GM08714 (cell line): ENCODE measurements around the gene RCOR1.
"Not testable (repeated sequence)": the region's sequence is repeated elsewhere in the genome, so short reads cannot be mapped to it uniquely, and the experiment has no call there.

Experiments used
- H3K4me3 ChIP-seq: fragments of 200-500 bp; sonication (Bioruptor generic); 2 replicates; pipeline ENCODE4 v1.5.1; 2014; ENCODE audit warnings: mild to moderate bottlenecking, low read length, inconsistent platforms
- ZNF274 ChIP-seq: IDR thresholded peaks from 2 replicates; pipeline ENCODE4 v1.6.1; 2012; ENCODE audit warnings: mild to moderate bottlenecking, low read depth, low read length

Gene RCOR1

DNA sequence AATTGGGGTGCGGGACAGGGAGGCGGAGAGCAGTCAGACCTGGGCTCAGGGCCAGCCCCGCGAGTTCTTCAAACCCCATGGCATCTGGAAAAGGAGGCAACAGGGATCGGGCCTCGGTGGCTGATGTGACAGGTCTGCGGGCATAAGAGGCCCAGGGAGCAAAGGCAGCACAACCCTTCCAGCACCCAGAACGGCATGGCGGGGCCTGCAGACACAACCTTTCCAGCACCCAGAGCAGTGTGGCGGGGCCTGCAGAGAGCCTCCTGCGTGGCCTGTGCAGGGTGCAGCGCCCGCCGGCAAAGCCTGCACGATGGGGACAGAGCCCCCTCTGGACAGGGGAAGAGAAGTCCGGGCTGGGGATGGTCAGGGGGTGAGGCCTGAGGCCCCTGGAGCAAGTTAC, 158.6 kb downstream of the RCOR1 start:
- TF ChIP-seq ZNF274, result no peak
- H3K4me3 ChIP-seq, result no peak overlapping the region

DNA sequence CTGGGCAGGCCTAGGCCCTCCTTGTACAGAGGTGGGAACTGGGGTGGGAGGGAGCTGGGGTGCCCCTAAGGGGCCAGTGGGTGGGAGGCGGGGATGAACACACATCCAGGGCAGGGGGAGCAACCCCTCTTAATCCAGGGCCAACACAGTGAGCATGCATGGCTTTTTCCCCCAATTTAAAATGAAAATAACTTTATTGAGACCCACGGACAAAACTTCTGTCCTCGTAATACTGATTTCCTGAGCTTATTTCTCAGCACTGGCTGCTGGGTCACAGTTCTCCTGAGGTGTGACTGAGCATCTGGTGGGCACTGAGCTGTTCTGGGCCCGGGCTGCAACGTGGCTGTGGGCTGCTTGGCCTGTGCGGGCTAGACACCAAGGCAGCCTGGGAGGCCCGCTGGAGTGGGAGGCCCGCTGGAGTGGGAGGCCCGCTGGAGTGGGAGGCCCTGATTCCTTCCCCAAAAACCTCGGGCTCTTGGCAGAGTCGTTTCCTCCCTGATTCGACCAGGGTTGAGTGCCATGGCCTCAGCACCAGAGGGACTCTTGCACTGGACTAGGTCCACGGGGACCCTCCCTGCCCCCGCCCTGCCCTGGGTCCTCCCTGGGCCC, 159.9 kb downstream of the RCOR1 start:
- no peak overlapping the region for H3K4me3 ChIP-seq
- no peak for TF ChIP-seq ZNF274

DNA sequence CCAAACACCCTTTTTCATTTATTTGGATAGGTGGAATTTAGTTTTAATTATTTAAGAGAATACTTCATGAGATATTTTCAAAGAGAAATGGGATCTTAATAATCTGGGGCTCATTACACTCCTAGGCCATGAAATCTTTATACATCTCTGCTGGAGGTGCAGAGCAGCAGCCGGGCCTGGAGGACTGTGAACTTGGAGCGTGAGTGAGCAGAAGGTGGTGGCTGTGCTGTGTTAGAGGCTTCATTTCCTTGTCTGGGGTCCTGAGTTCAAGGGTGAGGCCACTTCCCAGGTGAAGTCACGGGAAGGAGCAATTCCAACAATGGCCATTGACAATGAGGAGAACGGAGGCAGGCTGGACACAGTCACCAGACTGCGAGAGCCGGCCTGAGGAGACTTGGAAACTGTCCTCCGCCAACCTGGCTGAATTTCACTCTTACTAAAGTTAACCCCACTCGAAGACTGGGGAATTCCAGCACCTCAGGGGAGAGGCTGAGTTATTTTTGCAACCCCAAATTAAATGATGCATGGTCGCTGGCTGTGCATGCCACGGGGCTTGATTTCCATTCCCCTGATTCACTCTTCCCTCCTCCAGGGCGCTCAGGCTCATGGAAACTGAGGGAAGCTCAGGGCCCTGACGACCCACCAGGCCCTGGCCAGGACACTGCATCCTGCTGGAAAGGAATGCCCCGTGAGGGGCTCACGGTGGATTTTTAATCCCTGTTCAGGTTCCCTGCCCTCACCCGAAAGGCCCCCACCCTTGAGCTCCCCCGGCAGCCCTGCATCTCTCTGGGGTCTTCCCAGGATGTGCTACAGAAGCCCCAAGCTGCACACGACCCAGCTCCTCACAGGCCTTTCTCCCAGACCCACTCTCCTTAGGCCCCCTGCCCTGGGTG, 162.2 kb downstream of the RCOR1 start:
- no peak for TF ChIP-seq ZNF274
- no peak overlapping the region for H3K4me3 ChIP-seq

DNA sequence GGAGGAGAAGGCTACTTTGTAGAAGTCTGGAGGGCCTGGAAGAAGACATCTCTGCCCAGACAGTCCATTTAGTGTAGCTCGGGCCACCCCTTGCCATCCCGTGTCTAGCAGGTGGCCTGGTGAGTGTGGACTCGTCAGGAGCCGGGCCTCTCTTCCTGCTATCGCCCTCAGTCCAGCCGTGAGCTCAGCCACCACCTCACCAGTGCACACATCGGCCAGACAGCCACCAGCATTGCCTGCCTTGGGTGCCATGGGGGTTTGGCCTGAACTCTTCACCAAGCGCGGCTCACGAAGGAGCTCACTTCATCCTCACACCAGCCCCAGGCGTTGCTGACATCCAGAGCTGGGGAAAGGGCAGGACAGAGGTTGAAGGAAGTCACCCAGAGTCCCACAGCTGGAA, 165.2 kb downstream of the RCOR1 start:
- H3K4me3 ChIP-seq, result no peak overlapping the region
- TF ChIP-seq ZNF274, result no peak

DNA sequence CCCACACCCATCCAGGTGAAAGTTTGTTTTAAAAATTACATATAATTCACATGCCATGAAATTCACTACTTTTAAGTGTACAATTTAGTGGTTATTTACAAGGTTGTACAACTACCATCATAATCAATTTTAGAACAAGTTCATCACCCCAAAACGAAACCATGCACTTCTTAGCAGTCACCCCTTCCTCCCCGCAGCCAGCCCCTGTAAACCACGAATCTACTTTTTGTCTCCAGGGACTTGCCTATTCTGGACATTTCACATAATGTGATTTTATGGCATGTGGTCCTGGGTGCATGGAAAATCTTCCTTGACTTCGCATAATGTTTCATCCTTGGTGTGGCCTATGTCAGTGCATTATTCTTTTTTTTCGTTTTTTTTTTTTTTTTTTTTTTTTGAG, 165.6 kb downstream of the RCOR1 start:
- H3K4me3 ChIP-seq, result no peak overlapping the region
- TF ChIP-seq ZNF274, result no peak

DNA sequence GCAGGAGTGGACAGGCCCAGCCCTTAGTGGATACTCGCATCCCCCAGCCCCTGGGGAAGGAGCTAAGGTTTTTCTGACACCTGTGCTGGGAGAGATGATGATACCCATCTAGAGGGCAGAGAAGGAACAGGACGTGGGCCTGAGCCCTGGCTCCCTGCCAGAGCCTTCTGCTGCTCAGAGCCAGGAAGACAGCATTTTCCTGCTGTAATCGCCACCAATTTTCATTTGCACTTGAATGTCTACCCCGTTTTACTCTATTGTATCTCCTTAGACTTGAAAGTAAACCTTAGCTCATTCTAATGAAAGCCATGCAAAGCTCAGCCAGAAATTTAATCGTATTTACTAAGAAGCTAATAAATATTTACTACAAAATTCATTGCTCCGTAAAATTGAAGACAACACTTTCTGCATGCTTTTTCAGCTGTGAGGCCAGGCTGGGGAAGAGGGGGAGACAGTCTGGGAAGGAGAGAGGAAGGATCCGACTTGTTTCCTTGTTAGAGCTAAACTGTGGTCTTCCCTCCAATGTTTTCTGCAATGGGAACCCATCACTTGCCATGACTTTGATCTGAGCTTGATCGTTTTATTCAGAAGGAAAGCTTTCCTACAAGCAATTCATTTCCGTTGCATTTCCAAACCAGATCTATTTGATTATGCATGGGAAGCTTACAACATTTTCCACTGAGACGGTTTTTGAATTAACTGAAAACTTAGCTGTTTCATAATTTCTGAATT, 167.2 kb downstream of the RCOR1 start:
- H3K4me3 ChIP-seq, result no peak overlapping the region
- TF ChIP-seq ZNF274, result no peak

DNA sequence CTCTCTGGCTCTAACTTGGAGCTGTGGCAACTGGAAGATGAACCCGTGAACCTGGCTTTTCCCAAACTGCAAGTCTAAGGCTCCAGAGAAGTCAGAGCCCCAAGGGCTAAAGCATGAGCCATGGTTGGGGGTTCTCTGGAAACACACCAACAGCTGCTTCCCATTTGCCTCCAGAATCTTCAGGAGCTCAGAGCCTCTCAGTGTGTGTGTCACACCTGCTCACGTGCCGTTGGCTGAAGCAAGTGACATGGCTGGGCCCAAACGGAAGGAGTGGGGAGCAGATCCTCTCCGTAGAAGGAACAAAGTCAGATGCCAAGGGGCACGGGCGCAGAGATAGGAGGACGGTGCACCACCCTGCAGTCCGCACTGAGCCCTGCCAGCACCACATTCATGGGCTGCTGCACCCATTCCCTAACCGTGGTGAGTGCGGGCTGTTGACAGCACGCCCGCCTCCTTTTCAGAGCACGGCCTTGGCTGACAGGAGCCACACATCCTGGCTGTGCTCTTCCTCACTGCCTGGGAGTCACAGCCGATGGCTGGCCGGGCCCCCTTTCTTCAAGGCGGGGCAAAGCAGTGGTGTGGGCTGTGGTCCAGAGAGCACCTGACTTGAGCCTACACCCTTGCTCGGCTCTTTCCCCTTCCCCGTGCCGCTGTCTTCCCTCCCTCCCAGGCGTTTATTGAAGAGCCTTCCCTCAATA, 168.2 kb downstream of the RCOR1 start:
- no peak overlapping the region for H3K4me3 ChIP-seq
- no peak for TF ChIP-seq ZNF274

DNA sequence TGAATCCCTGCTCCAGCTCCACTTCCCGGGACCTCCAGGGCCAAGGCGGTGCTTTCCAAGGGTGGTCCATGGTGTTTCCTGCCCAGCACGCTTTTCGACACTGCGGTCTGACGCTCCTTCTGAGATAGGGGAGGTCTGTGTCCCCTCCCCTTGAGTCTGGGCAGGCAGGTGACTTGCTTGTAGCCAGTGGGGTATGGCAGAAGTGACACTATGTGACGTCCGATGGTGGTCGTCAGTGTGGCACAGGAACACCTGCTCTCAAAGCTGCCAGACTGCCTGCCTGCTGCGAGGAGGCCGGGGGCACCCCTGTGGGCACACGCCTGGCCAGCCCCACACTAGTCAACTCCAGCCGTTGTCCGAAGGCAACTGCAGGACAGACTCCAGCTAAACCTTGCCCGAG, 168.8 kb downstream of the RCOR1 start:
- H3K4me3 ChIP-seq, result no peak overlapping the region
- TF ChIP-seq ZNF274, result no peak

DNA sequence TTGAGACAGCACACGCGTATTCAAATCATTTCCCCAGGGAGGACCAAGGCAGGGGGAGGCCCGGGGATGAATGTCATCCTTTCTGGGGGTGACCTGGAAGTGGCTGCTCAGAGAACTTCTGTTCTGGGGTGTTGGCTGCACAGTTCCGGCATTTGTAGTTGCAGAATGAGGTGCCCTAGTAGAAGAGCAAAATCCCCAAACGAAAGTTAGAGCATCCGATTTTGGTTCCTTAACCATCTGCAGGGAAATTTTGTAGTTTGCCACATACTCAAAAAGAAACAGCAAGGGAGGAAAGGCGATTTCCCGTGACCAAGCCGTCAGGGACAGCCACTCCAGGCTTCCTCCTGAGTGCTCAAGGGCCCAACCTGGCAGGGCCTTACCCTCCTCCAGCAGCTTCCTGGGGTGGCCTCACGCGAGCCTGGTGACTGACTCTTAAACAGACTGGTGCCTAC, 171.8 kb downstream of the RCOR1 start:
- no peak overlapping the region for H3K4me3 ChIP-seq
- TF ChIP-seq ZNF274, result no peak

DNA sequence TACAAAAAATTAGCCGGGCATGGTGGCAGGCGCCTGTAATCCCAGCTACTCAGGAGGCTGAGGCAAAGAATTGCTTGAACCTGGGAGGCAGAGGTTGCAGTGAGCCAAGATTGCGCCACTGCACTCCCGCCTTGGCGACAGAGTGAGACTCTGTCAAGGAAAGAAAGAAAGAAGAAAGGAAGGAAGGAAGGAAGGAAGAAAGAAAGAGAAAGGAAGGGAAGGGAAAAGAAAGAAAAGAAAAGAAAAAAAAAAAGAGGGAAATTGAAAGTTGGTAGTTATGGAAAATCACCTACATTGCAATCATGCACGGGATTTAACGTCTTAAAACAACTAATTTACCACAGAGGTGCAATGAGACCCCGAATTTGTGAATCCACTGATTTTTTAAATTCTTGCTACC, 173.3 kb downstream of the RCOR1 start:
- not testable (repeated sequence) for H3K4me3 ChIP-seq

DNA sequence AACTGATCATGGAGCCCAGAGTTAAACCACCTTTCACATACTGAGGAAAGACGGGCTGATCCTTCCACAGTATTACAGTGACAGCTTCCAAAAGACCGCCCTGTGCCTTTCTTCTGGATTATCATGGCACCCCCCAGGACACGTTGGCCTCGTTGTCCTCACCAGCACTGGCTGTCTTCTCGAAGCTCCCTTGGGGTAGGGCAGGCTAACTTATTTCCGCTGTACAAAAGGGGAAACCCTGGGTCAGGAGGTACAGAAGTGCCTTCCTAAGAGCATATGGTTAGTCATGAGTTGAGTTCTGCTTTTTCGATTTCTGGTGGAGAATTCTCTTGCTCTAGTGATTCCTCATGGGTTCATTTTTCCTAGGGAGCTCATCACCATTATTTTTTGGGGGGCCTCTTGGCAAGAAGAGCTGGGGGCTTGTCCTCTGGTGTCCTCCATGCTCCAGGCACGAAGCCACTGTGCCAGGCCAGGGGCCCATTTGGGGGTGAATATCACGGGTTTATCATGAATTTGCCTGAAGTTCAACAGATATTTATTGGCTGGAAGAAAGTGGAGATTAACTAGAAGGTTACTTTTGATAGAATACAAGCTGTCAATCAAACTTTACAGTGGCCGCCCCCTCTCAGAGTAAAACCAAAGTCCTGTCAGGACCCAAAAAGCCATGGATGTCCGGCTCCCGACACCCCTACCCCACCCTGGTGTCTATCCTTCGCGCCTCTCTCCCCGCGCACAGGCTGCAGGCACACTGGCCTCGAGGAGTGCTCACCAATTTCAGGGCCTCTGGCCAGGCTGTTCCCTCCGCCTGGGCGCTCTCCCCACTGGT, 176.0 kb downstream of the RCOR1 start:
- no peak overlapping the region for H3K4me3 ChIP-seq
- TF ChIP-seq ZNF274, result no peak

DNA sequence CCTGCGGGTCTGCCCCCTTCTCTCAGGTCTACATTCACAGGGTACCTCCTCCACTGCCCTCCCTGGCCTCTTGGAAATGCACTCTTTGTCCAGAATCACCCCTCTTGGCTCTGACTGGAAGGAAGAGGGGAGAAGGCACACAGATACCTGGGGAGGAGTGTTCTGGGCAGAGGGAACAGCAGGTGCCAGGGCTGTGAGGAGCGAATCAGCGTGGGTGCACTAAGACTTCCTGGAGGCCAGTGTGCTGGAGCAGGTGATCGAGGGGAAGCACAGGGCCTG, 176.5 kb downstream of the RCOR1 start:
- no peak for TF ChIP-seq ZNF274
- H3K4me3 ChIP-seq, result no peak overlapping the region

DNA sequence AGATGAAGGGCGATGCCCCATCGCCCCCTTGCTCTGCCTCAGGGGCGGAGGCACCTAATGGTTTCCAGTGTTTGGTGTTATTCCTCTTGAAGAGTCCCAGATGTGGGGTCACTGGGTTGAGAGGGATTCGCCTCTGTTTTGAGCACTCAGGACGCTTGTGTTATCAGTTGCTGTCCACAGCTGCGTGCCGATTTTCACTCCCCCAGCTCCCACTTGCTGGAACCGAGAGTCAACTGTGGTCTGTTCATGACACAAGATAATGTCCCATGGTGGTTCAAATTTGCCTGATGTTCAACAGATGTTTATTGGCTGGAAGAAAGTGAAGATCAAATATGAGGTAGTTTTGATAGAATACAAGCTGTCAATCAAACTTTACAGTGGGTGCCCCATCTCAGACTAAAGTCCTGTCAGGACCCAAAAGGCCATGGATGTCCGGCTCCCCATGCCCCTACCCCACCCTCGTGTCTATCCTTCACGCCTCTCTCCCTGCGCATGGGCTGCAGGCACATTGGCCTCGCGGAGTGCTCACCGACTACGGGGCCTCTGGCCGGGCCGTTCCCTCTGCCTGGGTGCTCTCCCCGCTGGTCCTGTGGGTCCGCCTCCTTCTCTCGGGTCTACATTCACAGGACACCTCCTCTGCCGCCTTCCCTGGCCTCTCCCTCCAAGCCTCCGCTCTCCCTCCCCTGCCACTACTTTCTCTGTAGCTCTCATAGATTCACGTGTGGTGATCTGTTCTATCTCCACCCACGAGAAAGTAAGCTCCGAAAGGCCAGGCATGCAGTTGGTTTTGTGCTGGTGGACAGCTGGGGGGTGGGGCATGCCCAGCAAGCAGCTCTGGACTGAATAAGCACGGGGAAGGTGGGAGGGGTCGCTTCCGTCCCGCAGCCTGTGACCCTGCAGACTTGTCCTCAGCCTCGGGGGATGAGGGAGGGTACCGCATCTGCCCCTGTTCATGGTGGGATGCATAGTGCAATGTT, 178.0 kb downstream of the RCOR1 start:
- no peak overlapping the region for H3K4me3 ChIP-seq
- TF ChIP-seq ZNF274, result no peak

DNA sequence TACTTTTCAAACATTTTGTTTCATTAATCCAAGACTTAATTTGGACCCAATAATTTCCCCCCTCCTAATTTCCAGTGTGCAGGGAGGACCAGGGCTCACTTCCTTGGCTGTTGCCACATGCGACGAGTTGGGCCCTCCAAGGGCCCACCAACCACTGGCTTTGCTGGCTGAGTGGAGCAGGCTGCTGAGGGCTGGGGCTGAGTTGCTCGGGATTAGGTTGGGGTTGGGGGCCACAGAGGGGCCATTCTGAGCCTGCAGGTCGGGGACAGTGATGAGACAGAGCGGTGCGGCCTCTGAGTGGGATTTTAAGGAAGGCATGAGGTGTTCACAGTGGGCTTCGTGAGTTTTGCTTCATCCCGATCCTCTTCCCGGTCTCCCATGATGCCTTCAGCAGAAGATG, 178.7 kb downstream of the RCOR1 start:
- no peak overlapping the region for H3K4me3 ChIP-seq
- no peak for TF ChIP-seq ZNF274
